Tibial nerve (tissue), 4 donors: ENCODE measurements around the gene AMDHD1. TPM values are rescaled to one million over a fixed set of nuclear protein-coding genes. Genes with fewer than 3 reads are reported as not detected.

Source experiments
- DNase-seq, 2 donors: peaks; one replicate each; pipeline ENCODE4 v3.0.0-alpha.2; 2019; ENCODE audit warnings: low spot score in 2 of 2
- H3K27ac ChIP-seq, 4 donors: fragments of 200-600 bp; sonication (generic) in 3 of 4; one replicate each; pipeline ENCODE4 v1.5.1; 2017 to 2019; ENCODE audit warnings: mild to moderate bottlenecking in 1 of 4
- H3K27me3 ChIP-seq, 2 donors: fragments of 200-600 bp; sonication (generic) in 1 of 2; one replicate each; pipeline versions ENCODE4 v1.5.1 to v1.6.0; 2017 to 2019
- H3K36me3 ChIP-seq, 3 donors: fragments of 200-600 bp; sonication (generic); one replicate each; pipeline ENCODE4 v1.5.1; 2018 to 2019
- H3K4me1 ChIP-seq, 4 donors: fragments of 200-600 bp; sonication (generic) in 3 of 4; one replicate each; pipeline ENCODE4 v1.5.1; 2017 to 2019
- H3K4me3 ChIP-seq, 4 donors: fragments of 200-600 bp; sonication (generic) in 3 of 4; one replicate each; pipeline ENCODE4 v1.5.1; 2017 to 2019; ENCODE audit warnings: mild to moderate bottlenecking in 1 of 4, moderate library complexity in 1 of 4
- H3K9me3 ChIP-seq, 4 donors: fragments of 200-600 bp; sonication (generic) in 3 of 4; one replicate each; pipeline ENCODE4 v1.5.1; 2017 to 2019
- CTCF ChIP-seq, 5 experiments: fragments of 200-600 bp in 3 of 5; fragments of 450-650 bp in 2 of 5; sonication (generic) in 3 of 5; IDR thresholded peaks; one replicate each; pipeline ENCODE4 v1.5.1; 2016 to 2019; ENCODE audit warnings: antibody characterized with exemption in 5 of 5, mild to moderate bottlenecking in 3 of 5, moderate library complexity in 2 of 5
- EP300 ChIP-seq, 2 donors: sonication (generic); formaldehyde crosslinking; IDR thresholded peaks; one replicate each; pipeline ENCODE4 v1.6.1; 2017; ENCODE audit warnings: antibody characterized with exemption in 2 of 2, mild to moderate bottlenecking in 1 of 2
- POLR2A ChIP-seq, 2 donors: fragments of 450-650 bp; IDR thresholded peaks; one replicate each; pipeline ENCODE4 v1.6.1; 2017; ENCODE audit warnings: antibody characterized with exemption in 2 of 2, mild to moderate bottlenecking in 2 of 2, moderate library complexity in 2 of 2
- WGBS, 2 donors: methylation state at CpG; one replicate each; pipeline ENCODE4 v1.1.5; 2018; 5-methylcytosine and 5-hydroxymethylcytosine counted together
- total RNA-seq, 4 donors: library from RNA; depleted of rRNA; stranded (reverse); fragments of >200 nt; gene quantifications; one replicate each; pipeline ENCODE4 v1.1.0, GENCODE V29; 2016

The AMDHD1 gene
- total RNA-seq, 4 donors from 2014 or later, result 2.0 to 2.1 TPM; not detected in 2

DNA sequence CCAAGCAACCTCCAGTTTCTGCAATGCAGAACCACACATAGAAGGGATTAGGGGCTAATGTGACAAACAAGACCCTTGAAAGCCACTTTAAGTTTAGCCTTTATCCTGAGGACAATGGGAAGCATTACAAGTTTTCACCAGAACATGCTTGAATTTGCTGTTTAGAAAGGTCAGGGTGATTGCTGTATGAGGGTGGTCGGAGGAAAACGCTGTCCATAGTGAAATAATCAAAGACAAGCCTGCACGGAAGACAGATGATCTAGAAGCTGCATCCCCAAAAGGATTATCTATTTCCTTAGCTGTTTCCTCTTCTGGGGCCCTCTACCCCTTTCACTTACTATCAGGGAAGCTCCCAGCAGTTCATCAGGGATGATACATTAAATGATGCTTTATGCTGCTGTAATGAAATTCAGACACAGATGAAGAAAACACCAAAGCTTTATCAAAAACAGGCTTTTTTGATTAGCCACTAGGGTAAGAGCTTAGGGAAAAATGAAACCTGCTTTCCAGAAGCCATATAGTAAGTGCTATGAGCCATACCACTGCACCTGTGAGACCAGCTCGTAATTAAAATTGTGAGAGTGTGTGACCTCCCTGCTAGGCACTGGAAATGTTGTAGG lies 46.5 kb downstream of the AMDHD1 start:
- Histone ChIP-seq H3K9me3 (no peaks in the 10 kb centered on the region), H3K27ac (no peak overlapping the region), H3K4me3 (no peak overlapping the region), H3K4me1 (no peaks in the 10 kb centered on the region), H3K27me3 (no peaks in the 10 kb centered on the region), H3K36me3 (no peaks in the 10 kb centered on the region)
- no peak for DNase-seq
- TF ChIP-seq EP300 (IDR thresholded peaks at IDR 0.05) (no peak), POLR2A (IDR thresholded peaks at IDR 0.05) (no peak), CTCF (IDR thresholded peaks at IDR 0.05) (no peak)
- 27 to 43% methylated on average over 4 of the region's 4 CpGs for WGBS, 2 donors

GRCh38 chr12:95990136-95990535 lies 47.0 kb downstream of the AMDHD1 start:
- 70 to 71% methylated on average over 7 of the region's 7 CpGs for WGBS, 2 donors
- no peak for TF ChIP-seq CTCF (IDR thresholded peaks at IDR 0.05)
- no peak for TF ChIP-seq POLR2A (IDR thresholded peaks at IDR 0.05)
- TF ChIP-seq EP300 (IDR thresholded peaks at IDR 0.05), result no peak
- H3K36me3 ChIP-seq, result no peaks in the 10 kb centered on the region
- no peak for DNase-seq
- no peaks in the 10 kb centered on the region for H3K4me1 ChIP-seq
- no peak overlapping the region for H3K4me3 ChIP-seq
- H3K27ac ChIP-seq, result no peak overlapping the region
- no peaks in the 10 kb centered on the region for H3K9me3 ChIP-seq
- no peaks in the 10 kb centered on the region for H3K27me3 ChIP-seq

GRCh38 chr12:95993907-95994306 lies 50.8 kb downstream of the AMDHD1 start:
- Histone ChIP-seq H3K4me3 (no peak overlapping the region), H3K4me1 (peaks cover 0 to 5% (median 0%) of the 10 kb centered on the region in 4 donors), H3K27me3 (no peaks in the 10 kb centered on the region), H3K27ac (no peak overlapping the region), H3K9me3 (no peaks in the 10 kb centered on the region), H3K36me3 (no peaks in the 10 kb centered on the region)
- DNase-seq, result no peak
- TF ChIP-seq EP300 (IDR thresholded peaks at IDR 0.05) (no peak), CTCF (IDR thresholded peaks at IDR 0.05) (no peak), POLR2A (IDR thresholded peaks at IDR 0.05) (no peak)
- 91% methylated on average over 7 of the region's 7 CpGs for WGBS, 2 donors

- WGBS, 2 donors, result 80 to 87% methylated on average over 5 of the region's 5 CpGs
- no peaks in the 10 kb centered on the region for H3K9me3 ChIP-seq
- TF ChIP-seq POLR2A (IDR thresholded peaks at IDR 0.05) (no peak), EP300 (IDR thresholded peaks at IDR 0.05) (no peak), CTCF (IDR thresholded peaks at IDR 0.05) (no peak)
- H3K4me1 ChIP-seq, result peaks cover 0 to 7% (median 0%) of the 10 kb centered on the region in 4 donors
- no peaks in the 10 kb centered on the region for H3K36me3 ChIP-seq
- no peak overlapping the region for H3K27ac ChIP-seq
- no peaks in the 10 kb centered on the region for H3K27me3 ChIP-seq
- DNase-seq, result no peak
- H3K4me3 ChIP-seq, result no peak overlapping the region
Measured at GRCh38 chr12:95994476-95994875, 51.3 kb downstream of the AMDHD1 start.

DNA sequence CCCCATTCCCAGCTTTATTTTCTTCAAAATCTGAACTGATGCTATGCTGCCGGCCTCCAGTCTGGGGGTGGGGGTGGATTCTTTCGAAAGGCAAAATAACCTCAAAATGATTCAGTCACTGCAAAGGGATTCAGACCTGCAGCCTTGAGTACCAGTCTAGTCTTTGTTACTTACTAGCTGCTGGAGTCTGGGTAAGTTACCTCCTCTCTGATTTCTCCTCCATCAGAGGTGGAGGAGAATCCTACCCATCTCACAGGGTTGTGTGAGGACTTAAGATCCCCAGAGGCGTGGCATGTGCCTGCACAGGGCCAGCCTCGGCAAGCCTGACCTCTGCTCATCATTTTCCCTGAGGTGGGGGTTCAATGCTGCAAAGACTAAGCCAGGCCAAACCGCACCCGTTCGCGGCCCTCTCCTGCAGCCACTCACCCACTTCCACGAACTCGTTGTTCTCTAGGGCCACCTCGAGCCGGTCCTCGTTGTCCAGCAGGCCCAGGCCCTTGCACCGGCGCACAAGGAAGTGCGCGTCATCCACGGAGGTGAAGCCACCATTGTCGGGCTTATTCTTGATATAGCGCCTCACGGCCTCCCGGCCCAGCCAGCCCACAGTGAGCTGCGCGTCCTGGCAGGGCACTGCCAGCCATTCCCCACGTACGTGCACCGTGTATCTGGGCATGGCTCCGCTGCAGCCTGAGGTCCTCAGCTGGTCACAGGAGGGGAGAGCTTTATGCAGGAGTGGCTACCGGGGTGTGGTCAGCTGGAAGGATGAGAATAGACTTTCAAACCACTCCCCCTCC lies 52.3 kb downstream of the AMDHD1 start:
- no peak for DNase-seq
- Histone ChIP-seq H3K27ac (no peak overlapping the region), H3K9me3 (no peaks in the 10 kb centered on the region), H3K4me1 (peaks cover 0 to 7% (median 0%) of the 10 kb centered on the region in 4 donors), H3K36me3 (peaks cover 0 to 9% (median 0%) of the 10 kb centered on the region in 3 donors), H3K27me3 (no peaks in the 10 kb centered on the region), H3K4me3 (no peak overlapping the region)
- 90 to 91% methylated on average over 29 of the region's 29 CpGs for WGBS, 2 donors
- TF ChIP-seq EP300 (IDR thresholded peaks at IDR 0.05) (no peak), CTCF (IDR thresholded peaks at IDR 0.05) (no peak), POLR2A (IDR thresholded peaks at IDR 0.05) (no peak)
